Measurements from ENCODE around the gene TMEM200C.

DNA sequence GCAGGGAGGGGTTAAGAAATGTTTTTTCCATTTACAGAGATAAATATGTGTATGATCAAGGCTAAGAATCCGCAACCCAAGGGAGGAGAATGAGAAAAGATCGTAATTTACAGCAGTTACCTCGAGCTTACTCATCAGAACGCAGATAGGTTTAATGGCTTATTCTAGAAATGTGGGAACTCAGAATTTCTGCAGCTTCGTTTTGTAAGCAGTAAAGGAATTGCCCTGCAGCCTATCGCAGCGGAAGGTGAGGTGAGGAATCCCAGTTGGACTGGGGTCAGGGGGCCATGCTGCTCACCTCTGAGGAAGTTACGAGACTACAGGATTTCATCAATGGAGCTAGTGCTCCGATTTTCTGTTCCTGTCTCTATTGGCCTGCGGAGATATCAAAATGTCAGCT, 8.1 kb upstream of the TMEM200C start:
- TF ChIP-seq, protein P1, sequence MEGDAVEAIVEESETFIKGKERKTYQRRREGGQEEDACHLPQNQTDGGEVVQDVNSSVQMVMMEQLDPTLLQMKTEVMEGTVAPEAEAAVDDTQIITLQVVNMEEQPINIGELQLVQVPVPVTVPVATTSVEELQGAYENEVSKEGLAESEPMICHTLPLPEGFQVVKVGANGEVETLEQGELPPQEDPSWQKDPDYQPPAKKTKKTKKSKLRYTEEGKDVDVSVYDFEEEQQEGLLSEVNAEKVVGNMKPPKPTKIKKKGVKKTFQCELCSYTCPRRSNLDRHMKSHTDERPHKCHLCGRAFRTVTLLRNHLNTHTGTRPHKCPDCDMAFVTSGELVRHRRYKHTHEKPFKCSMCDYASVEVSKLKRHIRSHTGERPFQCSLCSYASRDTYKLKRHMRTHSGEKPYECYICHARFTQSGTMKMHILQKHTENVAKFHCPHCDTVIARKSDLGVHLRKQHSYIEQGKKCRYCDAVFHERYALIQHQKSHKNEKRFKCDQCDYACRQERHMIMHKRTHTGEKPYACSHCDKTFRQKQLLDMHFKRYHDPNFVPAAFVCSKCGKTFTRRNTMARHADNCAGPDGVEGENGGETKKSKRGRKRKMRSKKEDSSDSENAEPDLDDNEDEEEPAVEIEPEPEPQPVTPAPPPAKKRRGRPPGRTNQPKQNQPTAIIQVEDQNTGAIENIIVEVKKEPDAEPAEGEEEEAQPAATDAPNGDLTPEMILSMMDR (IDR thresholded peaks at IDR 0.05) = no peak
- TF ChIP-seq POLR2A (IDR thresholded peaks at IDR 0.05) = no peak

Measured in uterus (tissue), 2 donors.